ENCODE data around the gene PCDHB7. TPM values are rescaled to one million over a fixed set of nuclear protein-coding genes. Genes with fewer than 3 reads are reported as not detected.
"Not testable (repeated sequence)": the region's sequence is repeated elsewhere in the genome, so short reads cannot be mapped to it uniquely, and the experiment has no call there.

Gene PCDHB7
- total and polyA plus RNA-seq, 3 experiments from 2014 or later: not detected

DNA sequence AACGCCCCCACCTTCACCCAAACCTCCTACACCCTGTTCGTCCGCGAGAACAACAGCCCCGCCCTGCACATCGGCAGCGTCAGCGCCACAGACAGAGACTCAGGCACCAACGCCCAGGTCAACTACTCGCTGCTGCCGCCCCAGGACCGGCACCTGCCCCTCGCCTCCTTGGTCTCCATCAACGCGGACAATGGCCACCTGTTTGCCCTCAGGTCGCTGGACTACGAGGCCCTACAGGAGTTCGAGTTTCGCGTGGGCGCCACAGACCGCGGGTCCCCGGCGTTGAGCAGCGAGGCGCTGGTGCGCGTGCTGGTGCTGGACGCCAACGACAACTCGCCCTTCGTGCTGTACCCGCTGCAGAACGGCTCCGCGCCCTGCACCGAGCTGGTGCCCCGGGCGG lies 52.4 kb downstream of the PCDHB7 start:
- POLR2A ChIA-PET; H3K27ac Mint-ChIP-seq; H3K36me3 Mint-ChIP-seq; H3K4me1 ChIP-seq (ENCODE audit: insufficient read depth, low read length); H3K27me3 ChIP-seq (ENCODE audit: insufficient read depth, low read length, poor library complexity, severe bottlenecking); H3K36me3 ChIP-seq (ENCODE audit: insufficient read depth, low read length); H3K27ac ChIP-seq (ENCODE audit: low read depth, low read length); H3K9me3 ChIP-seq (ENCODE audit: low read length); CTCF ChIA-PET; DNase-seq; H3K4me3 ChIP-seq (ENCODE audit: low read length): not testable (repeated sequence)
- Mint-ChIP-seq H3K27me3 (peaks cover 31 to 60% of the 10 kb centered on the region in 2 donors), H3K4me3 (peak overlapping the region in 1 of 7 donors; percentile 65), H3K4me1 (peaks cover 5 to 11% (median 8%) of the 10 kb centered on the region in 3 donors), H3K9me3 (peaks cover 6 to 42% (median 22%) of the 10 kb centered on the region in 5 donors)

DNA sequence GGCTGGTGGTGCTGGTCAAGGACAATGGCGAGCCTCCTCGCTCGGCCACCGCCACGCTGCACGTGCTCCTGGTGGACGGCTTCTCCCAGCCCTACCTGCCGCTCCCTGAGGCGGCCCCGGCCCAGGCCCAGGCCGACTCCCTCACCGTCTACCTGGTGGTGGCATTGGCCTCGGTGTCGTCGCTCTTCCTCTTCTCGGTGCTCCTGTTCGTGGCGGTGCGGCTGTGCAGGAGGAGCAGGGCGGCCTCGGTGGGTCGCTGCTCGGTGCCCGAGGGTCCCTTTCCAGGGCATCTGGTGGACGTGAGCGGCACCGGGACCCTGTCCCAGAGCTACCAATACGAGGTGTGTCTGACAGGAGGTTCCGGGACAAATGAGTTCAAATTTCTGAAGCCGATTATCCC lies 53.0 kb downstream of the PCDHB7 start:
- POLR2A ChIA-PET; H3K27me3 ChIP-seq (ENCODE audit: insufficient read depth, low read length, poor library complexity, severe bottlenecking); H3K27ac Mint-ChIP-seq; H3K36me3 Mint-ChIP-seq; H3K4me3 ChIP-seq (ENCODE audit: low read length); H3K27ac ChIP-seq (ENCODE audit: low read depth, low read length); H3K4me1 ChIP-seq (ENCODE audit: insufficient read depth, low read length); H3K9me3 ChIP-seq (ENCODE audit: low read length); DNase-seq; CTCF ChIA-PET; H3K36me3 ChIP-seq (ENCODE audit: insufficient read depth, low read length); H3K4me3 Mint-ChIP-seq: not testable (repeated sequence)
- Mint-ChIP-seq H3K9me3 (peaks cover 8 to 41% (median 24%) of the 10 kb centered on the region in 5 donors), H3K27me3 (peaks cover 25 to 56% of the 10 kb centered on the region in 2 donors), H3K4me1 (peaks cover 5 to 11% (median 8%) of the 10 kb centered on the region in 3 donors)

Other genes starting within 250 kb of the PCDHB7 start
Only the 30 nearest of the 37 such genes appear.
- gene PCDHAC2, start 206.2 kb upstream of the PCDHB7 start, total RNA-seq: not detected
- gene PCDHAC2, start 206.2 kb upstream of the PCDHB7 start, polyA plus RNA-seq: not detected
- not detected for gene PCDHB1, start 121.3 kb upstream of the PCDHB7 start, total RNA-seq
- gene PCDHB1, start 121.3 kb upstream of the PCDHB7 start, polyA plus RNA-seq: not detected
- gene PCDHB2, start 78.0 kb upstream of the PCDHB7 start, total RNA-seq: not detected
- gene PCDHB2, start 78.0 kb upstream of the PCDHB7 start, polyA plus RNA-seq: not detected
- not detected for gene PCDHB3, start 72.2 kb upstream of the PCDHB7 start, total RNA-seq
- not detected for gene PCDHB3, start 72.2 kb upstream of the PCDHB7 start, polyA plus RNA-seq
- gene PCDHB4, start 50.8 kb upstream of the PCDHB7 start, total RNA-seq: not detected
- not detected for gene PCDHB4, start 50.8 kb upstream of the PCDHB7 start, polyA plus RNA-seq
- not detected for gene PCDHB5, start 37.4 kb upstream of the PCDHB7 start, total RNA-seq
- not detected for gene PCDHB5, start 37.4 kb upstream of the PCDHB7 start, polyA plus RNA-seq
- not detected for gene PCDHB6, start 22.6 kb upstream of the PCDHB7 start, total RNA-seq
- not detected for gene PCDHB6, start 22.6 kb upstream of the PCDHB7 start, polyA plus RNA-seq
- not detected for gene PCDHB8, start 5.1 kb downstream of the PCDHB7 start, total RNA-seq
- not detected for gene PCDHB8, start 5.1 kb downstream of the PCDHB7 start, polyA plus RNA-seq
- gene PCDHB16, start 9.7 kb downstream of the PCDHB7 start, total RNA-seq: not detected
- not detected for gene PCDHB16, start 9.7 kb downstream of the PCDHB7 start, polyA plus RNA-seq
- gene PCDHB9, start 14.5 kb downstream of the PCDHB7 start, total RNA-seq: not detected
- not detected for gene PCDHB9, start 14.5 kb downstream of the PCDHB7 start, polyA plus RNA-seq
- gene PCDHB10, start 19.7 kb downstream of the PCDHB7 start, total RNA-seq: not detected
- gene PCDHB10, start 19.7 kb downstream of the PCDHB7 start, polyA plus RNA-seq: not detected
- not detected for gene PCDHB11, start 27.0 kb downstream of the PCDHB7 start, total RNA-seq
- gene PCDHB11, start 27.0 kb downstream of the PCDHB7 start, polyA plus RNA-seq: not detected
- gene PCDHB12, start 36.1 kb downstream of the PCDHB7 start, total RNA-seq: not detected
- gene PCDHB12, start 36.1 kb downstream of the PCDHB7 start, polyA plus RNA-seq: not detected
- gene PCDHB13, start 41.3 kb downstream of the PCDHB7 start, total RNA-seq: under 1 TPM in 1 of 2 experiments, not detected in 1; 0.04 TPM
- gene PCDHB13, start 41.3 kb downstream of the PCDHB7 start, polyA plus RNA-seq: not detected
- under 1 TPM in 1 of 2 experiments, not detected in 1; 0.09 TPM for gene PCDHB14, start 50.7 kb downstream of the PCDHB7 start, total RNA-seq
- gene PCDHB14, start 50.7 kb downstream of the PCDHB7 start, polyA plus RNA-seq: not detected
- gene PCDHB15, start 72.8 kb downstream of the PCDHB7 start, total RNA-seq: not detected
- not detected for gene PCDHB15, start 72.8 kb downstream of the PCDHB7 start, polyA plus RNA-seq
- gene SLC25A2, start 131.4 kb downstream of the PCDHB7 start, total RNA-seq: under 1 TPM; 0.31 to 0.35 TPM
- gene SLC25A2, start 131.4 kb downstream of the PCDHB7 start, polyA plus RNA-seq: not detected
- 10 to 100 TPM; 70.9 to 72.2 TPM for gene TAF7, start 148.1 kb downstream of the PCDHB7 start, total RNA-seq
- gene TAF7, start 148.1 kb downstream of the PCDHB7 start, polyA plus RNA-seq: 196 TPM
- under 1 TPM; 0.07 to 0.09 TPM for gene PCDHGA1, start 157.9 kb downstream of the PCDHB7 start, total RNA-seq
- gene PCDHGA1, start 157.9 kb downstream of the PCDHB7 start, polyA plus RNA-seq: not detected
- under 1 TPM in 1 of 2 experiments, not detected in 1; 0.07 TPM for gene PCDHGA2, start 166.1 kb downstream of the PCDHB7 start, total RNA-seq
- gene PCDHGA2, start 166.1 kb downstream of the PCDHB7 start, polyA plus RNA-seq: not detected
- not detected for gene PCDHGA3, start 171.2 kb downstream of the PCDHB7 start, total RNA-seq
- gene PCDHGA3, start 171.2 kb downstream of the PCDHB7 start, polyA plus RNA-seq: not detected
- gene PCDHGB1, start 177.5 kb downstream of the PCDHB7 start, total RNA-seq: not detected
- not detected for gene PCDHGB1, start 177.5 kb downstream of the PCDHB7 start, polyA plus RNA-seq
- gene PCDHGA4, start 182.4 kb downstream of the PCDHB7 start, total RNA-seq: under 1 TPM; 0.09 to 0.16 TPM
- gene PCDHGA4, start 182.4 kb downstream of the PCDHB7 start, polyA plus RNA-seq: not detected
- gene PCDHGB2, start 187.3 kb downstream of the PCDHB7 start, total RNA-seq: under 1 TPM; 0.33 to 0.40 TPM
- gene PCDHGB2, start 187.3 kb downstream of the PCDHB7 start, polyA plus RNA-seq: 0.09 TPM
- gene PCDHGA5, start 191.5 kb downstream of the PCDHB7 start, total RNA-seq: under 1 TPM; 0.09 to 0.11 TPM
- gene PCDHGA5, start 191.5 kb downstream of the PCDHB7 start, polyA plus RNA-seq: not detected
- gene PCDHGB3, start 197.6 kb downstream of the PCDHB7 start, total RNA-seq: under 1 TPM; 0.18 to 0.28 TPM
- not detected for gene PCDHGB3, start 197.6 kb downstream of the PCDHB7 start, polyA plus RNA-seq
- gene PCDHGA6, start 201.2 kb downstream of the PCDHB7 start, total RNA-seq: under 1 TPM; 0.15 to 0.22 TPM
- gene PCDHGA6, start 201.2 kb downstream of the PCDHB7 start, polyA plus RNA-seq: 0.06 TPM
- gene PCDHGA7, start 210.1 kb downstream of the PCDHB7 start, total RNA-seq: under 1 TPM in 1 of 2 experiments, not detected in 1; 0.09 TPM
- gene PCDHGA7, start 210.1 kb downstream of the PCDHB7 start, polyA plus RNA-seq: not detected
- gene PCDHGB4, start 215.1 kb downstream of the PCDHB7 start, total RNA-seq: under 1 TPM in 1 of 2 experiments, not detected in 1; 0.13 TPM
- 0.08 TPM for gene PCDHGB4, start 215.1 kb downstream of the PCDHB7 start, polyA plus RNA-seq
- gene PCDHGA8, start 220.0 kb downstream of the PCDHB7 start, total RNA-seq: under 1 TPM in 1 of 2 experiments, not detected in 1; 0.04 TPM
- not detected for gene PCDHGA8, start 220.0 kb downstream of the PCDHB7 start, polyA plus RNA-seq